Measurements from ENCODE around the gene EEF2K. TPM values are rescaled to one million over a fixed set of nuclear protein-coding genes. Genes with fewer than 3 reads are reported as not detected.
A peak's percentile ranks its signal among the peaks of the same experiment; 100 is the strongest.

The EEF2K gene
- total and polyA plus RNA-seq, 2 of the 13 experiments (the other 11 are each of a cell fraction or from before 2014, with no cell fraction given) = 22.0 to 23.8 TPM

DNA sequence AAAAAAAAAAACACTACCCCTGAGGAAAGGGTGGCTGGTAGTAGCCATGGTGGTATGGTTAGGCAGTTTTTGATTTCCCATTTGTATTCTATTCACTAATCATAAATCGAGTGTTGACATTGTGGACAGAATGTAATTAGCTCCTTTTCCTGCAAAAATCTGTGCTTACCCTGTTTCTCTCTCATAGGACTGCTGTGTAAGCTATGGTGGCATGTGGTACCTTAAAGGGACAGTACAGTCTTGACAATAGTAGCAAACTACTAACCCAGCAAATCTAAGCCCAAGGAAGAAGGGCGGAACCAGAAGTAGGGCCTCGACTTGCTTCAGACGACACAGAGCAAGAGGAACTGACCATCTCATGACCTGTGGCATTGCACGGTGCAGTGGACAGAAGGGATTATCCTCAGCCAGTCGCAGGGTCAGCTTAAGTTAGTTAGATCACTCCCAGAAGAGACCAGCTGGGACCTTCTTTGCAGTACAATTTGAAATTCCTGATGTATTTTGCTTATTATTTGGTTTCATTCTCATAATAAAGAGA is 127.4 kb downstream of the EEF2K start:
- 78% methylated on average over 6 of the region's 6 CpGs for WGBS (ENCODE audit: low lambda C conversion rate)
- Histone ChIP-seq H3K4me1 (ENCODE audit: insufficient read depth, low read length) (no peaks in the 10 kb centered on the region), H3K27ac (ENCODE audit: extremely low read length, insufficient read depth, low read length) (no peak overlapping the region), H3K9ac (ENCODE audit: insufficient read depth, low read depth, low read length) (no peak overlapping the region), H3K9me3 (ENCODE audit: low read length) (peaks cover 13% of the 10 kb centered on the region), H2AFZ (ENCODE audit: low read length) (no peak overlapping the region), H3K36me3 (replicated peaks in 1 of 2; ENCODE audit: control insufficient read depth in 1 of 2, insufficient read depth in 2 of 2, low read length in 2 of 2) (peaks cover 40 to 78% of the 10 kb centered on the region in 2 experiments), H3K79me2 (ENCODE audit: insufficient read depth, low read length) (no peaks in the 10 kb centered on the region), H4K20me1 (ENCODE audit: insufficient read depth, low read length) (no peaks in the 10 kb centered on the region), H3K27me3 (ENCODE audit: control insufficient read depth in 1 of 2, insufficient read depth in 2 of 2, low read length in 2 of 2) (no peaks in the 10 kb centered on the region), H3K4me2 (ENCODE audit: low read depth, low read length) (no peak overlapping the region), H3K4me3 (replicated peaks in 1 of 3; ENCODE audit: insufficient read depth in 1 of 3, low read depth in 2 of 3, low read length in 3 of 3) (no peak overlapping the region)
- in situ Hi-C loops (cut with HindIII; ENCODE audit: extremely low pct_ligation_motif_present, low pct_unique_long_range_greater_than_20kb) = loop anchor here (25.0 kb wide), 2 partner anchors 771 to 1171 kb away; partner anchors contain the start of genes DNAH3 and LDAF1
- intact Hi-C loops (cut with micrococcal nuclease; ENCODE audit: unreplicated experiment) = no loop called here
- FAIRE-seq (no peak), ATAC-seq (no peak), DNase-seq (ENCODE audit: low spot score) (no peak)
- no TSS peak for BruUV-seq (replicated peaks)
- ChIA-PET CTCF (ENCODE audit: low intra/inter-chr PET ratio, low total read pairs) (no interaction called here), POLR2A (interaction anchor here (1.2 kb wide), 1 partner anchor 20 kb away, joined by 4 read pairs; no protein-coding TSS in a partner anchor)
- no peak for TF ChIP-seq ZNF576 (CRISPR knock-in tag; IDR thresholded peaks at IDR 0.05)
- no peak for TF ChIP-seq TEAD2 (CRISPR knock-in tag; IDR thresholded peaks at IDR 0.05)
- TF ChIP-seq RBM22 (optimal IDR thresholded peaks at IDR 0.05; ENCODE audit: low read length) = peak; percentile 87
- TF ChIP-seq ZNF562 (CRISPR knock-in tag; IDR thresholded peaks at IDR 0.05; ENCODE audit: borderline replicate concordance) = no peak
- TF ChIP-seq, protein P1, sequence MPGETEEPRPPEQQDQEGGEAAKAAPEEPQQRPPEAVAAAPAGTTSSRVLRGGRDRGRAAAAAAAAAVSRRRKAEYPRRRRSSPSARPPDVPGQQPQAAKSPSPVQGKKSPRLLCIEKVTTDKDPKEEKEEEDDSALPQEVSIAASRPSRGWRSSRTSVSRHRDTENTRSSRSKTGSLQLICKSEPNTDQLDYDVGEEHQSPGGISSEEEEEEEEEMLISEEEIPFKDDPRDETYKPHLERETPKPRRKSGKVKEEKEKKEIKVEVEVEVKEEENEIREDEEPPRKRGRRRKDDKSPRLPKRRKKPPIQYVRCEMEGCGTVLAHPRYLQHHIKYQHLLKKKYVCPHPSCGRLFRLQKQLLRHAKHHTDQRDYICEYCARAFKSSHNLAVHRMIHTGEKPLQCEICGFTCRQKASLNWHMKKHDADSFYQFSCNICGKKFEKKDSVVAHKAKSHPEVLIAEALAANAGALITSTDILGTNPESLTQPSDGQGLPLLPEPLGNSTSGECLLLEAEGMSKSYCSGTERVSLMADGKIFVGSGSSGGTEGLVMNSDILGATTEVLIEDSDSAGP (CRISPR knock-in tag; IDR thresholded peaks at IDR 0.05; ENCODE audit: borderline replicate concordance) = peak; percentile 32; the same call in 1 of the 2 replicates
- no peak for TF ChIP-seq BCL6 (CRISPR knock-in tag; IDR thresholded peaks at IDR 0.05)

Measured in HepG2 (cell line).